CMK (cell line): ENCODE measurements around the gene SPTLC1.
"Not testable (repeated sequence)": the region's sequence is repeated elsewhere in the genome, so short reads cannot be mapped to it uniquely, and the experiment has no call there.

Experiments used
- DNase-seq: peaks from one replicate; pipeline ENCODE4 v3.0.0-alpha.2; 2010; ENCODE audit warnings: low read depth

The SPTLC1 gene, protein sequence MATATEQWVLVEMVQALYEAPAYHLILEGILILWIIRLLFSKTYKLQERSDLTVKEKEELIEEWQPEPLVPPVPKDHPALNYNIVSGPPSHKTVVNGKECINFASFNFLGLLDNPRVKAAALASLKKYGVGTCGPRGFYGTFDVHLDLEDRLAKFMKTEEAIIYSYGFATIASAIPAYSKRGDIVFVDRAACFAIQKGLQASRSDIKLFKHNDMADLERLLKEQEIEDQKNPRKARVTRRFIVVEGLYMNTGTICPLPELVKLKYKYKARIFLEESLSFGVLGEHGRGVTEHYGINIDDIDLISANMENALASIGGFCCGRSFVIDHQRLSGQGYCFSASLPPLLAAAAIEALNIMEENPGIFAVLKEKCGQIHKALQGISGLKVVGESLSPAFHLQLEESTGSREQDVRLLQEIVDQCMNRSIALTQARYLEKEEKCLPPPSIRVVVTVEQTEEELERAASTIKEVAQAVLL

DNA sequence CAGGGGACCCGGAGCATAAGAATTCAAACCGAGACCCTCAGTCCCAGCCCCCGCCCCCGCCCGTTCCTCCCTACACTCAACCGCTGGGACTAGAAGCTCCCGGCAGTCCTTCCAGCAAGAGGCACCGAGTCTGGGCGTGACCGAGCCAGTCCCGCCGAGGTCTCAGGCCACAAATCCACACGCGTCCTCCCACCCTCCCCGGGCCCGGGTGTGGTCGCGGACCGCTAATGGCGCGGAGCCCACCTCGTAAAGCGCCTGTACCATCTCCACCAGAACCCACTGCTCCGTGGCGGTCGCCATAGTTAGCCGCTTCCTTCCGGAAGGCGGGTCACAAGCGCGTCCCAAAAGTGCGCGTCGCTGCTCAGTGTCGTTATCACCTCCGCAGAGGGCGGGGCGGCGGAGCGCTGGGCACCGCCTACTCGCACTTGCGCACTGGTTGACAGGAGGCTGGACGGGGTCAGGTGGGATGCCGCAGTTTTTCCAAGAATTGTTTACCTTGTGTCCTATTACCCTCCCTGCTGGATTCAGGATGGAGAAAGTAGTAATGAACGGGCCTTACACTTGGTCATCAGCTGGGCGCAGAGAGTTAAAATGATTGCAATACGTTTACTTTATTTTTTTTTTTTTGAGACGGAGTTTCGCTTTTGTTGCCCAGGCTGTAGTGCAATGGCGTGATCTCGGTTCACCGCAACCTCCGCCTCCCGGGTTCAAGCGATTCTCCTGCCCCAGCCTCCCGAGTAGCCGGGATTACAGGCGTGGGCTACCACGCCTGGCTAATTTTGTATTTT, at the start of gene SPTLC1:
Gene SPTLC1 (minus strand): TSS at position 343 of the 788 bp plus-strand sequence. CDS start 43 bp downstream, at position 300.
- peak; percentile 69 for DNase-seq

DNA sequence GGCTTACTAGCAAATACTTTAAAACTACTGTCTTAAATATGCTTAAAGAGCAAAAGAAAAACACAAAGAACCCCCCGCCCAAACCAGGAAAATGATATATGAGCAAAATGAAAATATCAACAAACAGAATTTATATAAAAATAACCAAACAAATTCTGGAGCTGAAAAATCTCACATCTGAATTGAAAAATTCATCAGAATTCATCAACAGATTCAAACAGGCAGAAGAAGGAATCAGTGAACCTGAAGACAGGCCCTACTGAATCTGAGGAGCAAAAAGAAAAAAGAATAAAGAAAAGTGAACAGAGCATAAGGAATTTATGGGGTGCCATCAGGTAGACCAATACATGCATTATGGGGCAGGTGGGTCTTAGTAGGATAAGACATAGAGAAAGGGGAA, 49.8 kb upstream of the SPTLC1 start:
- DNase-seq: no peak

DNA sequence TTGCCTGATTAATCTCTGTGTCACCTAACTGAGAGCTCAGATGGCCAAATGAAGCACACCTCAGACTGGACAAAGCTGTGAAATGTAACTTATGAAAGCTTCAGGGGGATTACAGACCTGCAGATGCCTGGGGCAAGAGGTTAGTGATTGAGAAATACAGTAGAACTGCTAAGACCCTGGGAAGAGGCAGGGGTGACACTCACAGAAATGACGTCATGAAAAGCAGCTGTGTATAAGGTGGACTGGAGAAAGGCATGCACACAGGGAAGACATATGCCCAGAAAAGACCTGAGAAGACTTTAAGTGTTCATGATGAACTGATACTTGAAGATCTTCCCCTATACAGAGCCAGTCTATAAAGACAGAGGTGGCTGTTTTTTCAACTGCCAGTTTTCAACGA, 49.3 kb upstream of the SPTLC1 start:
- no peak for DNase-seq

DNA sequence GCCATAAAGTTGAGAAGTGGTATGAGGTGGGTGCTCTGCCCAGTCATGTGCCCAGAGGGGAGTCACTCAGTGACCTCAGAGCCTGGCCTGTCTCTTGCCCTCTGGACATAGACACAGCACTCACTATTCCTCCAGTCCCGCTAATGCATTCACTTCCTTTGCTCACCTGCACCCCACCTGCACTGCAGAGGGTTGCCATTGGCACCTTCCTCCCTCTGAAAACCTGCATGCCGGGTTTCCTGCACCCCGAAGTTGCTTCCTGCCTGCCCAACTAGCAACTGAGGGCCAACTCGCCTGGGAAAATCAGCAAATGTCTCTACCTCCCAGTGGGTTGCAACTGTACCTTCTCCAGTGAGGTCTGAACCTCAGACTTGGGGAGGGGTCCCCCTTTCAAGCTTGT, 48.1 kb upstream of the SPTLC1 start:
- DNase-seq: no peak

DNA sequence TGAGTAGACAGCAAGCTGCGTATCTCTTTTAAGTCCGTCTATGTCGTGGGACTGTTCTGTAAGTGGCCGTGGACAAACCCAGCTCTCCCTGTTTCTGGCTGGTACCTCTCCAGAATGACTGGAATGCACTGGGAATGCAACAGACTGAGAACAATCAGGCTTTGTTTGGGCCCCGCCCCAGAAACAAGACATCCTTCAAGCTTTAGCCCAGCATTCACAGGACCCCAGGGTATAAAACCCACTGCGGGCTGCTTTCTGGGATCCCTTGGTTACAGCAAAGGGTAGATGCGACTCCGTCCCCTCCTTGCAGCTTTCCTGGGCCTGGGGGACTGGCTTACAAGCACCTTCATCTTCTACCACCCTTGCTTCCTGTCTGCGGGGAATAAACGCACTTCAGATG, 45.6 kb upstream of the SPTLC1 start:
- DNase-seq: no peak

DNA sequence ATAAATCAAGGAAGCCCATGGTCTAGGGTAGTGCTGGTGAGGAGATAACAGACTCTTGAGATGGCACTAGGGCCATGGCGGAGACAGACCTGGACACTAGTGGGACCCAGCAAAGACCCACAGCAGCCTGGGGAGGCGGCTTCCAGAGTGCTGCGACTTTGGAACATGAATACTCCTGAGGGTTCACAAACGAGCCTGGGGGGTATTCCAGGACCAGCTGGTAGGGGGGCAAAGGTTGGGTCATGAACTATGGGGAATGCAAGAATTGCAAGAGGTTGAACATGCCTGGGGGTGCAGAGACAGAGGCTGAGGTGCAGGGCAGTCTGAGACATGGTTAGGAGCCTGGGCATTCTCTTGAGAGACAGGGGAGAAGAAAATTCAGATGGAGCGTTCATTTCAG, 43.8 kb upstream of the SPTLC1 start:
- no peak for DNase-seq

DNA sequence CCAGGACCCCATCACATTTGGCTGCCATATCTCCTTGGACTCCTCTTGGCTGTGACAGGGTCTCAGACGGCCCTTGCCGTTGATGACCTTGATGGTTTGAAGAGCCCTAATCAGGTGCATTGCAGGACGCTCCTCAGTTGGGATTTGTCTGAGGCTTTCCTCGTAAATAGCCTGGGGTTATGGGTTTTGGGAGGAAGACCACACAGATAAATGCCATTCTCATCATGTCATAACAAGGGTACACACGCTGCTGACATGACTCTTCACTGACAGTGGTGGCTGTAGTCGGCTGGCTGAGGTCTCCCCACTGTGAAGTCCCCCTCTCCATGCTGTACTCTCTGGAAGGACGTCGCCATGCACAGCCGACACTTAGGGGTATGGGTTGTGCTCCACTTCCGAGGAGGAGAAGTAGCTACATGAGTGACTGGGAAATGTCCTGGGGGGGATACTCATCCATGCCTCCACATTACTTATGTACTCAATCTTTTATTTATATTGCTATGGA, 42.9 kb upstream of the SPTLC1 start:
- no peak for DNase-seq

DNA sequence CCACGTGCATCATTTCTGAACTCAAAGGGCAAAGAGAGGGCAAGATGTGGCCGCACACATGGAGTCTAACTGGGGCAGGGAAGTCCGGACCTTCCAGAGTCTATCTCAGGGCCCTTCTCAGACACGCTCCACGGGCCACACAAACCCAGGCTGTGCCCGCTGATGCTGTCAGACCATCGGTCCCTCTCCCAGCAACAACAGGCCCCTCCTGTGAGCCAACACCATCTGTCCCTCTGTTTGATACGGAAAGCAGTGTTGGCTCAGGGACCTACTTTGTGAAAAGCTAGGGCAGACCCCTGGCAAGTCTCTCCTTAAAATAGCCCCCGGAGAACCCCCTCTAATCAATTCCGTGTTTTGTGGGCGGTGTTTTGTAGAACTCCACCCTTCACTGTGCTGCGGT, 40.5 kb upstream of the SPTLC1 start:
- DNase-seq: not testable (repeated sequence)

DNA sequence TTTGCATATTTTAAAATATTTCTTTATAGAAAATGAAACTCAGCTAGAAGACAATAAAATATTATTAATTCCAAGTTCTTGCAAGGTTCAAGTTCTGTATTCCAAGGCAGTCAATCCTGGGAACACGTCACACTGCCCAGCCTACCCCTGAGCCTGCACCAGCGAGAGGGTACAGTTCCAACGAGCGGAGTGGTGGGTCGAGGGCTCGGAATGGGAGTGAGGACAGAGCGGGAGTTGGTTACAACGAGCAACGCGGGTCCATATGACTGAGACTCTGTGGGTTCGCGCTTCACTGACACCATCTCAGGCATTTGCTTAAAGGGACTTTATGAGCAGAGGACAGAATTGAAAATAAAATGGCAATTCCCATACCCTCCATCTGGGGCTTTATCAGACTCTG, 40.0 kb upstream of the SPTLC1 start:
- no peak for DNase-seq

DNA sequence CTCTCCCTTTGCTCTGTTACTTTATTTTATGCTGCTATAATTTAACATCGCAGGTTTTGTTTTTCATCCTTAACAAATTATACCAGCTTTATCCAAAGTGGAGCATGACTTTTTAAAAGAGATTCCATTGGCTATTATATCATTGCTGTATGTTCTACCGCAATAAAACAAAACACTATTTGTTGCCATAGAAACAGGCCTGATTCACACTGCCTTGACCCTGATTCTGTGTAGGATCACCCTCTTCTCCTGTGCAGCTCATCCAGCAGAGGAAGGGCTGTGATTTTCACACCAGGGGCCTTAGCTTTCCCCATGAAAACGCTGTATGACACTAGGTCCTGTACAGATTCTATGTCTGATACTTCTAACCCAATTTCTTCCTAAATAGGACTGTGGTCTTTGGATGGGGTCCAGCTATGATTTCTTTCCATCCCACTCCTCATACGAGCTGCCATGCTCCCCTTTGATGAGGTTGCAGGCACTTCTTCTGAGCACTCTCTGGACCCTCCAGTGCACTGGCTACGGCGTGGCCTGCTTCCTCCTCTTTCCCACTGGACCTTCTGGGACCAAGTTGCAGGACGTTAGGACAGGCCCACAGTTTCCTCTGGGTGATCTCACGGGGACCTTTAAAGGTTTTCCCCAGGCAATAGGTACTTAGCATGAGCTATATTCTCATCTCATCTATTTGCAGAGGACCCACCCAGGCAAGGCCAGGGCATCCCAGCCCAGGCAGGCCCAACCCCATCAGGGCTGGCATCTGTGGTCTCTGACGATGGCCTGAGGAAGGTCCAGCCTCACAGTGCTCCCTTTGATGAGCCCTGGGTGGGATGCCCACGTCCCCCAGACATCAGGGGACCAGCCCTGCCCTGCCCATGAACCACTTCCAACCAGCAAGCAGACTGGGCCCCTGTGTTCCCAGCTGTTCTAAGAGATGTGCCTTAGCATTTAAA, 38.5 kb upstream of the SPTLC1 start:
- not testable (repeated sequence) for DNase-seq

DNA sequence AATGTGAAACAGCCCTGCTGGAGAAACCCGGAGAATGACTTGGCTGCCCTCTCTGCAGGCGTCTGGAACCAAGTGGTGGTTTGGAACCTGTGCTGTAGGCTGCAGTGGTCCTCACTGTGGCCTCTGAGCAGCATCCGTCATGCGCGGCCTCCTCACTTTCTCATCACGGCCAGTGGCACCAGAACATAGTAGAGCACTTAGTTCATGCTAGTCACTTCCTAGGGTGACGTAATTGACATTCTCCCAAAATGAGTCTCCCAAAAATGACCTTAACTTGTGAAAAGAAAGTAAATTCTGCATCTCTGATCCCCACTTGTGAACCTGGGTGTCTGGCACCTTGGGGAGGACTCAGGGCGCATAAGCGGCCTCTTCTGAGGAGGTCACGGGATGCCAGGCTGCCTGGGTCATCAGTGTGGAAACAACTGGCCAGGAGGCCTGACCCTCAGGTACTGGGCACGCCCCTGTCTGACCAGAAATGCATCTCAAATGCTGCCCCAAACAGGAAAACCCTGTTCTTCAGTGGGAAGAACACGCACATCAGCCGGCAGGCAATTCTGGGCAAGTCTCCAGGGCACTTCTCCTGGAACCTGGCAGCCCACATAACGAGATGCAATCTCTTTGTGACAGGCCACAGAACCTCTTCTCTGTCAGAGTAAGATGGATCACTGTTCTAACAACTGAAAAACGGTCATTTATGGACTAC, 36.6 kb upstream of the SPTLC1 start:
- no peak for DNase-seq

DNA sequence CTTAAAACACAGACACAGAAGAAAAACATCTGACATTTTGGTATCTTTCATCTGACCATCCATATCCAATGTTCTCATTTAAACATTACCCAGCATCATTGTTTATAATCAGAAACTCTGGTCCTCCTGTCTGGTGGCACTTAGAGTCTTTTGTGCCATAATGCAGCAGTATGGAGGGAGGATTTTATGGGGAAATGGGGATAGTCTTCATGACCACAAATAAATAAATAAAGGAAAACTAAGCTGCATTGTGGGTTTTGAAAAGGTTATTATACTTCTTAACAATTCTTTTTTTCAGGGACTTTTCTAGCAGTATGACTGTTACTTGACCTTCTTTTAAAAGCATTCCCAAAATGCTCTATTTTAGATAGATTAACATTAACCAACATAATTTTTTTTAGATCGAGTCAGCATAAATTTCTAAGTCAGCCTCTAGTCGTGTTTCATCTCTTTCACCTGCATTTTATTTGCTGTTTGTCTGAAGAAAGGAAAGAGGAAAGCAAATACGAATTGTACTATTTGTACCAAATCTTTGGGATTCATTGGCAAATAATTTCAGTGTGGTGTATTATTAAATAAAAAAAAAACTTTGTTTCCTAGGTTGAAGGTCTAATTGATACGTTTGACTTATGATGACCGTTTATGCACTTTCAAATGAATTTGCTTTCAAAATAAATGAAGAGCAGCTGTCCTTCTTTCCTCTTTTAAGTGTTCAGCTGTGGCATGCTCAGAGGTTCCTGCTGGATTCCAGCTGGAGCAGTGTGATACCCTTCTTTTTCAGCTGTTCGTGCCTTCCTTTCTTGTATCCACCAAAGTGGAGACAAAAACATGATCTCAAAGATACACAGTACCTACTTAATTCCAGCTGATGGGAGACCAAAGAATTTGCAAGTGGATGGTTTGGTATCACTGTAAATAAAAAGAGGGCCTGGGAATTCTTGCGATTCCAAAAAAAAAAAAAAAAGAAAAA, 35.6 kb upstream of the SPTLC1 start:
- DNase-seq: not testable (repeated sequence)

DNA sequence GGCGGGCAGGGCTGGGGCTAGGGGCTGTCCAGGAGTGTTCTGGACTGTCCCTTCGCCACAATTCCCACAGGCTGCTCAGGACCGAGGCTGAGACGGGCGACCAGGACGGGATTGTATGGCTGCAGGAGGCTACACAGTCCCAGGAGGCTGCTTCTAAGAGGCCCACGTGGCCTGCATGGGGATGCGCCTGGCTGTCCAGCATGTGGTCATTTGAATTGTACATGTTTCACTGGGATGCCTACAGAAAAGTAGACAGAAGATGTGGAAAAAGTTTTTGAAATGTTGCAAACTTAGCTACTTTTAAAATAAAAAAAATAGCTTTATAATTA, 32.6 kb upstream of the SPTLC1 start:
- no peak for DNase-seq

DNA sequence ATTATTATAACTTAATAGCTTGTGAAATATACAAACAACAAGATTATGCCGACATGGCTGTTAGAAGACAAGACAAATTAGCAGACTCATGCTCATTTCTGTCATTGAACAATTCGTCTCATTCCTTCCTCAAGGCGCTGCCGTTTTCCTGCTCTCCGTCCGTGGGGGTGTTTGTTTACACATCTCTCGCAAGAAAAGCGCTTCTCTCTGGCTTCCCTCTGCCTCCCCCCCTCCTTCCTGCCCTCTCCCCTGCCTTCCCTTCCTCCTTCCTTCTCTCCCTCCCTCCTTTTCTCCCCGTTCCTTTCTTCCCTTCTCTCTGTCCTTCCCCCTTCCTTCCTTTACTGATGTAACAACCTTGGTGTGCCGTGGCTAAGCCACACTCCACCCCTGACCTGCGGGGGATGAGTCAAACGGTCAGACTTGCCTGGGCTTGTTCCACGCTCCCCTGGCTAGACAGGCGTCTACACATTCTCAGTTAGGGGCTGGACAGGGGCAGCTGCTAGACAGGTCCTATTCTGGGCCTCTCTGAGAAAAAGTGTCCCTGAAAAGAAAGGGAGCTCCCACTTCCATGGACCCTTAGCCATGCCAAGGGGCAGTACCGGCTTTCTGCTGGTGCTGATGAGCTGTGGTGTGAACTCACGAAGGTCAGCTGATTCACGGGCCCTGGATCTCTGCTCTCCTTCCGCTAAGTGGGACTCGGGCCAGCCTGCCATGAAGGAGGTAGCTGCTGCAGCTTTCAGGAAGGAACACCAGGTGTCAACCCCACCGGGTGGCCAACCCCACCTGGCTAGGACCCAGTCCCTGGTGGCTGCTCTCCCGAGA, 32.0 kb upstream of the SPTLC1 start:
- DNase-seq: peak; percentile 50

DNA sequence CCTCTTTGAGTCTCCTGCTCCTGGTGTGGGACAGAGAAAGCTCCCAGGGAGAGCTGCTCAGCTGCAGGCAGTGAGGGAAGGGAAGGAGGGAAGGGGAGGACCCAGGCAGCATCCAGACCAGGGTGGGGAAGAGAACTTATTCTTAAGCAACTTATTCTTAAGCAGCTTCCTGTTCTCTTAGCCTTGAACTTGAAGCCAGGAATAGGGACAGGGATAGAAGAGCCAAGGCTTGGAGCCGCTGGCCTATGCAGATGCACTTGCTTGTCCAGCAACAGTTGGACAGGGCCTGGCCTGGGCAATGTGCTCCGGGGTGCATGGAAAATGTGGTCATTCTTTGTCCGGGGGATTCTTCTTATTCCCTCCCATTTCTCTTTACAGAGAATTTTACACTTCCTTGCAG, 31.4 kb upstream of the SPTLC1 start:
- DNase-seq: no peak

DNA sequence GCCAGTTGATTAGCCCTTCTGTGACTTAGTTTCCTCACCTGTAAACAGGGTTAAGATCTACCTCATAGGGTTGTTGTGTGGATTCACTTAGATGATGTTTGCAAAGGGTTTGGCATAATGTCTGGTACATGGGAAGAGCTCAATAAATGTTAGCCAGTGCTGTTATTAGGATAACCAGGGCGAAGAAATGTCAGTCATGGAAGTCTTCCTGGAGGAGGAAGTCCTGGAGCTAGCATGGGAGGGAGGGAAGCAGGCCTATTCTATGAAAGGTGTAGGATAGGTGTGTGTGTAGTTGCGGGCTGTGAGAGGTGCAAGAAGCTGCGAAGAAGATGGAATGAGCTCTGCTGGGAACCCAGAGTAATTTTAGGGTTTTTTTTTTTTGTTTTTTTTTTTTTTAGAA, 30.6 kb upstream of the SPTLC1 start:
- DNase-seq: not testable (repeated sequence)

DNA sequence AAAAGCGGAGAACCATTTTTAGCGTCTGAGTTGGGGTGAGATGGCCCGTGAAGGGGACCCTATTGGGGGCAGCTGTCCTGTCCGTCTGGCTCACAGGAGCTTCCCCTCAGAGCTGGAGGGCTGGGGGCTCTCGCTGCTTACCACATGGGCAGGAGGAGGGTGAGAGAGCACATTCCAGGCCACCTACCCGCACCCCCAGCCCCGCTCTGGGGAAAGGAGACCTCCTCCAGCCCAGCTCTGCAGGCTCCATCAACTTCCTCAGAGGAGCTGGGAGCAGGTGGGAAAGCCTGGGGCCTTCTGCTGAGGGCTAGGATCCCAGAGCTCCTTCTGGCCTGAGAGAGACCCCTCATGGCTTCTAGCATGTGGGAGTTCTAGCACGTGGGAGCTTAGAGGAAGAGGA, 27.1 kb upstream of the SPTLC1 start:
- no peak for DNase-seq

DNA sequence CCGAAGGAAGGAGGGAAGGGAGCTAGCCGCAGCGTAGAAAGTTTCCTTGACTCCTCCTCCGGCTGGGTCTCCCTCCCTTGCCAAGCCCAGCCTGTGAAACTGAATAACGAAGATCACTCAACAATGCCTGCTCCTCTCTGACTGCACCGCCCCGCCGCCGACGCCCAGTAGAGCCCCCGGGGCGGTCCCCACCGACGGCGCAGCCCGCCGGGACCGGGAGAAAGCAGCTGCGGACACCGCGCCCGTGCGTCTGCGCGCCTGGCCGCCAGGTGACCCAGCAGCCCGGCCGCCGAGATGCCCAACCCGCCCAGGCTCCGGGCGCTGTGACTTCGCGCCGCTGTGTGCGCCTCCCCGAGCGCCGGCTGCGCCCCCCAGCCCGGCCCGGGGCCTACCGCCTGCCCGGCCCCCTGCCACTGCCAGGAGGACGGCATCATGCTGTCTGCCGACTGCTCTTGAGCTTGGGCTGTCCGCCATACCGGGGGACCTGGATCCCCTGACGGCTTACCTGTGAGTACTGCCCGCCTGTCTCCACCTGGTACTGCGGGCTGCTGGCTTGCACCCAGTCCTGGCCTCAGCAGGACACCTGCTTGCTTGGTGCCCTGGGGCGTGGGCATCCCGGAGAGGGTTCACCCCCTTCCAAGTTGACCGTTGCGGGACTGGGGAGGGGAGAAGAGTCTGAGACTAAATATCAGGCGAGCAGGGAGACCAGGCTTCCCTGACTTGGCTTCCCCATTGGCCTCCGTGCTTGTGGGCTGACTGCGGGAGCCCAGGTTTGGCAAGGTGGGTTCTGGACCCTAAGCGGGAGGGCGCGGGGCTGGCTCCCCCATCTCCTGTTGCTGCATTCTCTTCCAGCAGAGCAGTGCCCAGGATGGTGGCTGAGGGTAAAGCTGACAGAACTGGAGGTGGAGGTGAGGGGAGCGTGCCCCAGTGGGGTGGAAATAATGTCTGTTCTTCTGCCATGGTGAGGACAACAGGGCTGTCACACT, 26.2 kb upstream of the SPTLC1 start:
- DNase-seq: no peak
